GM23338 (cell line): ENCODE data around the gene MIA. TPM values are rescaled to one million over a fixed set of nuclear protein-coding genes. Genes with fewer than 3 reads are reported as not detected.

Experiments
- ATAC-seq: fragments of 200-7000 bp; cut with Tn5 transposase; 3 replicates; pipeline ENCODE4 v1.9.1; 2020
- DNase-seq: peaks from one replicate; pipeline ENCODE4 v3.0.0-alpha.2; 2015; ENCODE audit warnings: low spot score
- H2AFZ ChIP-seq: fragments of 200-600 bp; sonication (generic); 2 replicates; pipeline ENCODE4 v1.8.0; 2016; ENCODE audit warnings: antibody characterized with exemption, mild to moderate bottlenecking, moderate library complexity
- H3F3A ChIP-seq: fragments of 200-600 bp; sonication (generic); replicated peaks from 2 replicates; pipeline ENCODE4 v1.8.0; 2017; ENCODE audit warnings: antibody characterized with exemption, mixed run types, low read depth
- H3K27ac ChIP-seq: fragments of 200-600 bp; sonication (generic); 2 replicates; pipeline ENCODE4 v1.6.1; 2016; ENCODE audit warnings: low read depth
- H3K27me3 ChIP-seq: fragments of 200-600 bp; sonication (generic); 2 replicates; pipeline ENCODE4 v1.8.0; 2016; ENCODE audit warnings: mild to moderate bottlenecking, mixed run types, moderate library complexity; ENCODE audit not compliant: insufficient read depth
- H3K36me3 ChIP-seq: fragments of 200-600 bp; sonication (generic); 2 replicates; pipeline ENCODE4 v1.8.0; 2016; ENCODE audit warnings: mild to moderate bottlenecking; ENCODE audit not compliant: insufficient read depth
- H3K4me1 ChIP-seq: fragments of 200-600 bp; sonication (generic); 2 replicates; pipeline ENCODE4 v1.8.0; 2016; ENCODE audit warnings: mild to moderate bottlenecking, moderate library complexity; ENCODE audit not compliant: insufficient read depth
- H3K4me2 ChIP-seq: fragments of 200-600 bp; sonication (generic); 2 replicates; pipeline ENCODE4 v1.7.1; 2017; ENCODE audit warnings: mixed run types
- H3K4me3 ChIP-seq: fragments of 200-600 bp; sonication (generic); 2 replicates; pipeline ENCODE4 v1.6.1; 2016; ENCODE audit warnings: mixed run types
- H3K79me2 ChIP-seq: fragments of 200-600 bp; sonication (generic); replicated peaks from 2 replicates; pipeline ENCODE4 v1.8.0; 2017; ENCODE audit warnings: mild to moderate bottlenecking; ENCODE audit not compliant: insufficient read depth
- H3K9me2 ChIP-seq: fragments of 200-600 bp; sonication (generic); 2 replicates; pipeline ENCODE4 v1.8.0; 2017; ENCODE audit not compliant: insufficient read depth
- H4K20me1 ChIP-seq: fragments of 200-600 bp; sonication (generic); replicated peaks from 2 replicates; pipeline ENCODE4 v1.8.0; 2017; ENCODE audit warnings: mild to moderate bottlenecking; ENCODE audit not compliant: insufficient read depth
- H3K27ac Mint-ChIP-seq: 2 replicates; pipeline ENCODE4 v1.8.0; 2020; ENCODE audit warnings: inconsistent platforms, mild to moderate bottlenecking, moderate library complexity, mixed read lengths
- H3K27me3 Mint-ChIP-seq: 3 replicates; pipeline ENCODE4 v1.8.0; 2022; ENCODE audit warnings: low read depth, mild to moderate bottlenecking, moderate library complexity, mixed read lengths, inconsistent platforms; ENCODE audit not compliant: insufficient read depth, poor library complexity
- H3K36me3 Mint-ChIP-seq: 3 replicates; pipeline ENCODE4 v1.8.0; 2021; ENCODE audit warnings: low read depth, mild to moderate bottlenecking, inconsistent platforms, moderate library complexity, mixed read lengths
- H3K4me1 Mint-ChIP-seq: 3 replicates; pipeline ENCODE4 v1.8.0; 2020; ENCODE audit warnings: mild to moderate bottlenecking, inconsistent platforms, mixed read lengths
- H3K4me3 Mint-ChIP-seq: 3 replicates; pipeline ENCODE4 v1.8.0; 2021; ENCODE audit warnings: moderate library complexity, mild to moderate bottlenecking, inconsistent platforms, mixed read lengths
- H3K9me3 Mint-ChIP-seq: 3 replicates; pipeline ENCODE4 v1.8.0; 2020; ENCODE audit warnings: moderate library complexity, mild to moderate bottlenecking, inconsistent platforms, mixed read lengths
- CREB1 ChIP-seq: fragments of 250-450 bp; sonication (Bioruptor Pico); IDR thresholded peaks from 2 replicates; pipeline ENCODE4 v1.5.0; 2020; ENCODE audit warnings: low read depth, mild to moderate bottlenecking, moderate library complexity
- EZH2 ChIP-seq: fragments of 200-600 bp; sonication (generic); IDR thresholded peaks from one replicate; pipeline ENCODE4 v1.8.0; 2017; ENCODE audit warnings: antibody characterized with exemption, mild to moderate bottlenecking, low read depth; ENCODE audit not compliant: unreplicated experiment
- EZH2phosphoT487 ChIP-seq: fragments of 200-600 bp; sonication (generic); IDR thresholded peaks from one replicate; pipeline ENCODE4 v1.8.1; 2018; ENCODE audit warnings: antibody characterized with exemption; ENCODE audit not compliant: unreplicated experiment
- JUNB ChIP-seq: IDR thresholded peaks from one replicate; pipeline ENCODE4 v1.6.1; 2016; ENCODE audit warnings: antibody characterized with exemption; ENCODE audit not compliant: unreplicated experiment
- NANOG ChIP-seq: IDR thresholded peaks from 2 replicates; pipeline ENCODE4 v1.6.1; 2016; ENCODE audit warnings: antibody characterized with exemption, borderline replicate concordance
- POLR2AphosphoS5 ChIP-seq: IDR thresholded peaks from 2 replicates; pipeline ENCODE4 v1.6.1; 2016; ENCODE audit warnings: antibody characterized with exemption, low read depth
- REST ChIP-seq: IDR thresholded peaks from one replicate; pipeline ENCODE4 v1.6.1; 2018; ENCODE audit warnings: antibody characterized with exemption; ENCODE audit not compliant: unreplicated experiment
- STAT1 ChIP-seq: IDR thresholded peaks from one replicate; pipeline ENCODE4 v1.6.1; 2016; ENCODE audit warnings: antibody characterized with exemption; ENCODE audit not compliant: unreplicated experiment
- ZNF114 ChIP-seq: fragments of 250-450 bp; sonication (Bioruptor Pico); IDR thresholded peaks from 2 replicates; pipeline ENCODE4 v1.5.0; 2020; ENCODE audit warnings: mild to moderate bottlenecking, moderate library complexity
- ZNF331 ChIP-seq: fragments of 250-450 bp; sonication (Bioruptor Pico); IDR thresholded peaks from 2 replicates; pipeline ENCODE4 v1.5.0; 2020; ENCODE audit warnings: low read depth, mild to moderate bottlenecking, moderate library complexity
- ZNF462 ChIP-seq: fragments of 250-450 bp; sonication (Bioruptor Pico); IDR thresholded peaks from 2 replicates; pipeline ENCODE4 v1.5.0; 2020; ENCODE audit warnings: mild to moderate bottlenecking, moderate library complexity
- polyA plus RNA-seq: library from polyadenylated mRNA; unstranded; fragments of >200 nt; fragmentation: Nextera tagmentation; extraction: Ambion mirVana; gene quantifications from 2 replicates; pipeline ENCODE4 v1.2.1, GENCODE V29; 2016
- total RNA-seq: library from RNA; depleted of rRNA; stranded (reverse); fragments of >200 nt; shearing (Covaris generic); gene quantifications from 2 replicates; pipeline ENCODE4 v1.2.3, GENCODE V29; 2014
- TF ChIP-seq, protein P1 (sequence below): IDR thresholded peaks from 2 replicates; pipeline ENCODE4 v1.6.1; 2016; ENCODE audit warnings: antibody characterized with exemption
- TF ChIP-seq, protein P2 (sequence below), 2 experiments: fragments of 200-600 bp in 1 of 2; sonication (generic) in 1 of 2; conservative IDR thresholded peaks; 2 replicates each; pipeline versions ENCODE4 v1.5.1 to v1.6.1; 2016 to 2017; ENCODE audit warnings: antibody characterized with exemption in 2 of 2, low read depth in 2 of 2, mild to moderate bottlenecking in 2 of 2, moderate library complexity in 1 of 2

The MIA gene
- total and polyA plus RNA-seq, 2 experiments from 2014 or later: not detected

DNA sequence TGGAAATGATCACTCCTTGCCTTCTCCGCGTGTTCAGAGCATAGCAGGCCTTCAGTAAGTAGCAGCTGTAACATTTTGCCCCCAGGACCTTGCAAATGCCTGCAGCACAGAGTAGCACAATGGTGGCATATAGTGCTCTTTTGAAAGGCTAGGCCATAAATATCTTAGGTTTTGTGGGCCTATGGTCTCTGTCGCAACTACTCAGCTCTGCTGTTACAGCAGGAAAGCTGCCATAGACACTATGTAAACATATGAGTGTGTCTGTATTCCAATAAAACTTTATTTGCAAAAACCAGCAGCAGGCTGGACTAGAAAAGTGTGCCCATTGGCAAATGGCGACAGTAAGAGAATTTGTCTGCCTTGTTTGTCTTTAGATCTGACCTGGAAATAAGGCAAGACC is 49.0 kb upstream of the MIA start:
- H3K4me3 Mint-ChIP-seq: no peak overlapping the region
- ATAC-seq (no peak), DNase-seq (no peak)
- Histone ChIP-seq H3K79me2 (no peaks in the 10 kb centered on the region; the same call in 1 of the 2 replicates), H2AFZ (no peak overlapping the region), H3K4me1 (no peaks in the 10 kb centered on the region), H3F3A (no peaks in the 10 kb centered on the region), H3K9me2 (no peaks in the 10 kb centered on the region), H3K4me2 (no peak overlapping the region), H3K4me3 (no peak overlapping the region), H3K36me3 (0 out of 2 replicates have a peak, but pooled peaks cover 8% of the 10 kb centered on the region), H4K20me1 (no peaks in the 10 kb centered on the region; the same call in none of the 2 replicates), H3K27ac (no peak overlapping the region), H3K27me3 (no peaks in the 10 kb centered on the region)
- no peak for TF ChIP-seq EZH2phosphoT487
- TF ChIP-seq CREB1: no peak
- TF ChIP-seq ZNF331: no peak
- TF ChIP-seq POLR2AphosphoS5: no peak
- TF ChIP-seq, protein P1, sequence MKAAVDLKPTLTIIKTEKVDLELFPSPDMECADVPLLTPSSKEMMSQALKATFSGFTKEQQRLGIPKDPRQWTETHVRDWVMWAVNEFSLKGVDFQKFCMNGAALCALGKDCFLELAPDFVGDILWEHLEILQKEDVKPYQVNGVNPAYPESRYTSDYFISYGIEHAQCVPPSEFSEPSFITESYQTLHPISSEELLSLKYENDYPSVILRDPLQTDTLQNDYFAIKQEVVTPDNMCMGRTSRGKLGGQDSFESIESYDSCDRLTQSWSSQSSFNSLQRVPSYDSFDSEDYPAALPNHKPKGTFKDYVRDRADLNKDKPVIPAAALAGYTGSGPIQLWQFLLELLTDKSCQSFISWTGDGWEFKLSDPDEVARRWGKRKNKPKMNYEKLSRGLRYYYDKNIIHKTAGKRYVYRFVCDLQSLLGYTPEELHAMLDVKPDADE: no peak
- TF ChIP-seq REST: no peak
- TF ChIP-seq NANOG: no peak
- TF ChIP-seq STAT1: no peak
- TF ChIP-seq ZNF114 (CRISPR knock-in tag): no peak
- no peak for TF ChIP-seq ZNF462
- TF ChIP-seq EZH2: no peak
- TF ChIP-seq, protein P2, sequence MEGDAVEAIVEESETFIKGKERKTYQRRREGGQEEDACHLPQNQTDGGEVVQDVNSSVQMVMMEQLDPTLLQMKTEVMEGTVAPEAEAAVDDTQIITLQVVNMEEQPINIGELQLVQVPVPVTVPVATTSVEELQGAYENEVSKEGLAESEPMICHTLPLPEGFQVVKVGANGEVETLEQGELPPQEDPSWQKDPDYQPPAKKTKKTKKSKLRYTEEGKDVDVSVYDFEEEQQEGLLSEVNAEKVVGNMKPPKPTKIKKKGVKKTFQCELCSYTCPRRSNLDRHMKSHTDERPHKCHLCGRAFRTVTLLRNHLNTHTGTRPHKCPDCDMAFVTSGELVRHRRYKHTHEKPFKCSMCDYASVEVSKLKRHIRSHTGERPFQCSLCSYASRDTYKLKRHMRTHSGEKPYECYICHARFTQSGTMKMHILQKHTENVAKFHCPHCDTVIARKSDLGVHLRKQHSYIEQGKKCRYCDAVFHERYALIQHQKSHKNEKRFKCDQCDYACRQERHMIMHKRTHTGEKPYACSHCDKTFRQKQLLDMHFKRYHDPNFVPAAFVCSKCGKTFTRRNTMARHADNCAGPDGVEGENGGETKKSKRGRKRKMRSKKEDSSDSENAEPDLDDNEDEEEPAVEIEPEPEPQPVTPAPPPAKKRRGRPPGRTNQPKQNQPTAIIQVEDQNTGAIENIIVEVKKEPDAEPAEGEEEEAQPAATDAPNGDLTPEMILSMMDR (conservative IDR thresholded peaks at IDR 0.05; ENCODE audit: low read depth in 2 of 2): no peak
- no peak for TF ChIP-seq JUNB
- H3K36me3 Mint-ChIP-seq: peaks cover 40% of the 10 kb centered on the region
- H3K27me3 Mint-ChIP-seq: peaks cover 2% of the 10 kb centered on the region
- no peak overlapping the region for H3K27ac Mint-ChIP-seq
- H3K9me3 Mint-ChIP-seq: no peaks in the 10 kb centered on the region
- no peaks in the 10 kb centered on the region for H3K4me1 Mint-ChIP-seq
